C4-2B (cell line): ENCODE data around the gene MORN5.

Experiments used
- CTCF ChIP-seq: fragments of 450-650 bp; conservative IDR thresholded peaks from 2 replicates; pipeline ENCODE4 v1.5.1; 2017; ENCODE audit warnings: mild to moderate bottlenecking
- ZFX ChIP-seq: fragments of 450-650 bp; IDR thresholded peaks from 2 replicates; pipeline ENCODE4 v1.6.1; 2017

- no peak for TF ChIP-seq CTCF
- TF ChIP-seq ZFX: no peak
These were observed 52.8 kb downstream of the MORN5 start for GRCh38 chr9:122212473-122213004.
